Activated CD4-positive, alpha-beta T cell treated with anti-CD3 and anti-CD28 coated beads, Interleukin-2, amount 10 ng/mL, durations not matched to agents 7 days and 5 days (primary cell): Measurements from ENCODE around the gene AKAP12. TPM values are rescaled to one million over a fixed set of nuclear protein-coding genes. Genes with fewer than 3 reads are reported as not detected.

Source experiments
- CTCF ChIA-PET: fragments of 350-600 bp; sonication (Branson Sonifier 250); formaldehyde crosslinking; loops from one replicate; lab custom pipeline; 2021; ENCODE audit warnings: antibody characterized with exemption; lab: Charles Lee
- POLR2A ChIA-PET: fragments of 350-600 bp; sonication (Branson Sonifier 250); formaldehyde crosslinking; loops from one replicate; lab custom pipeline; 2021; ENCODE audit warnings: antibody characterized with exemption; lab: Charles Lee
- DNase-seq: peaks from one replicate; pipeline ENCODE4 v3.0.0-alpha.2; 2020
- H3K27ac Mint-ChIP-seq: one replicate; pipeline ENCODE4 v1.8.0; 2021; ENCODE audit warnings: mild to moderate bottlenecking, moderate library complexity, mixed read lengths
- H3K27me3 Mint-ChIP-seq: one replicate; pipeline ENCODE4 v1.8.0; 2021; ENCODE audit warnings: mixed read lengths
- H3K36me3 Mint-ChIP-seq: one replicate; pipeline ENCODE4 v1.8.0; 2021; ENCODE audit warnings: low read depth, mixed read lengths
- H3K4me1 Mint-ChIP-seq: one replicate; pipeline ENCODE4 v1.8.0; 2021; ENCODE audit warnings: mixed read lengths
- H3K4me3 Mint-ChIP-seq: one replicate; pipeline ENCODE4 v1.8.0; 2021; ENCODE audit warnings: mild to moderate bottlenecking, moderate library complexity, mixed read lengths
- H3K9me3 Mint-ChIP-seq: one replicate; pipeline ENCODE4 v1.8.0; 2021; ENCODE audit warnings: mixed read lengths
- total RNA-seq, 2 experiments: library from RNA; stranded (reverse); gene quantifications; one replicate each; pipeline ENCODE4 v1.2.3, GENCODE V29; 2021

The AKAP12 gene, protein sequence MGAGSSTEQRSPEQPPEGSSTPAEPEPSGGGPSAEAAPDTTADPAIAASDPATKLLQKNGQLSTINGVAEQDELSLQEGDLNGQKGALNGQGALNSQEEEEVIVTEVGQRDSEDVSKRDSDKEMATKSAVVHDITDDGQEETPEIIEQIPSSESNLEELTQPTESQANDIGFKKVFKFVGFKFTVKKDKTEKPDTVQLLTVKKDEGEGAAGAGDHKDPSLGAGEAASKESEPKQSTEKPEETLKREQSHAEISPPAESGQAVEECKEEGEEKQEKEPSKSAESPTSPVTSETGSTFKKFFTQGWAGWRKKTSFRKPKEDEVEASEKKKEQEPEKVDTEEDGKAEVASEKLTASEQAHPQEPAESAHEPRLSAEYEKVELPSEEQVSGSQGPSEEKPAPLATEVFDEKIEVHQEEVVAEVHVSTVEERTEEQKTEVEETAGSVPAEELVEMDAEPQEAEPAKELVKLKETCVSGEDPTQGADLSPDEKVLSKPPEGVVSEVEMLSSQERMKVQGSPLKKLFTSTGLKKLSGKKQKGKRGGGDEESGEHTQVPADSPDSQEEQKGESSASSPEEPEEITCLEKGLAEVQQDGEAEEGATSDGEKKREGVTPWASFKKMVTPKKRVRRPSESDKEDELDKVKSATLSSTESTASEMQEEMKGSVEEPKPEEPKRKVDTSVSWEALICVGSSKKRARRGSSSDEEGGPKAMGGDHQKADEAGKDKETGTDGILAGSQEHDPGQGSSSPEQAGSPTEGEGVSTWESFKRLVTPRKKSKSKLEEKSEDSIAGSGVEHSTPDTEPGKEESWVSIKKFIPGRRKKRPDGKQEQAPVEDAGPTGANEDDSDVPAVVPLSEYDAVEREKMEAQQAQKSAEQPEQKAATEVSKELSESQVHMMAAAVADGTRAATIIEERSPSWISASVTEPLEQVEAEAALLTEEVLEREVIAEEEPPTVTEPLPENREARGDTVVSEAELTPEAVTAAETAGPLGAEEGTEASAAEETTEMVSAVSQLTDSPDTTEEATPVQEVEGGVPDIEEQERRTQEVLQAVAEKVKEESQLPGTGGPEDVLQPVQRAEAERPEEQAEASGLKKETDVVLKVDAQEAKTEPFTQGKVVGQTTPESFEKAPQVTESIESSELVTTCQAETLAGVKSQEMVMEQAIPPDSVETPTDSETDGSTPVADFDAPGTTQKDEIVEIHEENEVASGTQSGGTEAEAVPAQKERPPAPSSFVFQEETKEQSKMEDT (N-terminal part only)
- under 1 TPM; 0.52 to 0.60 TPM for total RNA-seq

- H3K4me3 Mint-ChIP-seq = peak within 1 kb of the TSS; percentile 79
- peak within 1 kb of the TSS; percentile 71 for H3K27ac Mint-ChIP-seq
- H3K36me3 Mint-ChIP-seq = no peaks in the 10 kb centered on the region
- peaks cover 72% of the 10 kb centered on the region for H3K27me3 Mint-ChIP-seq
- ChIA-PET POLR2A (no interaction called here), CTCF (interaction anchor here (0.6 kb wide), 1 partner anchor 81 kb away, joined by 3 read pairs; no protein-coding TSS in a partner anchor)
- H3K9me3 Mint-ChIP-seq = no peaks in the 10 kb centered on the region
- peaks cover 14% of the 10 kb centered on the region for H3K4me1 Mint-ChIP-seq
- DNase-seq = no peak
Observed at GRCh38 chr6:151239603-151240035, at the start of gene AKAP12. TSS of gene AKAP12 (plus strand) at chr6:151239967. CDS start at chr6:151240563, 596 bp downstream.

GRCh38 chr6:151191527-151191926, 48.2 kb upstream of the AKAP12 start:
- Mint-ChIP-seq H3K36me3 (no peaks in the 10 kb centered on the region), H3K4me3 (no peak overlapping the region), H3K4me1 (no peaks in the 10 kb centered on the region), H3K9me3 (no peaks in the 10 kb centered on the region), H3K27me3 (peaks cover 5% of the 10 kb centered on the region), H3K27ac (no peak overlapping the region)
- DNase-seq = no peak
- CTCF ChIA-PET = no interaction called here
- POLR2A ChIA-PET = no interaction called here

- Mint-ChIP-seq H3K27me3 (peaks cover 5% of the 10 kb centered on the region), H3K36me3 (no peaks in the 10 kb centered on the region), H3K4me1 (no peaks in the 10 kb centered on the region), H3K4me3 (no peak overlapping the region), H3K9me3 (no peaks in the 10 kb centered on the region), H3K27ac (no peak overlapping the region)
- no peak for DNase-seq
- ChIA-PET POLR2A (no interaction called here), CTCF (interaction anchor here (0.8 kb wide), 1 partner anchor 17 kb away, joined by 3 read pairs; no protein-coding TSS in a partner anchor)
Observed at GRCh38 chr6:151196555-151196954, 43.2 kb upstream of the AKAP12 start.

DNA sequence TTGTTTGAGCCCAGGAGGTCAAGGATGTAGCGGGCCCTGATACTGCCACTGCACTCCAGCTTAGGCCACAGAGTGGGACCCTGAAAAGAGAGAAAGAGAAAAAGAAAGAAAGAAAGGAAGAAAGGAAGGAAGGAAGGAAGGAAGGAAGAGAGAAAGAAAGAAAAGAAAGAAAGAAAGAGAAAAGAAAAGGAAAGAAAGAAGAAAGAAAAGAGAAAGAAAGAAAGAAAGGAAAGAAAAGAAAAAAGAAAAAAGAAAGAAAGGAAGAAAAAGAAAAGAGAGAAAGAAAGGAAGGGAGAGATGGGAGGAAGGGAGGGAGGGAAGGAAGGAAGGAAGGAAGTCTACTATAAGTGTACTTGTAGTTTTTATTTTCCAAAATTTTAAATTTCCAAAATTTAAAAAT, 42.2 kb upstream of the AKAP12 start:
- Mint-ChIP-seq H3K4me3 (no peak overlapping the region), H3K27me3 (peaks cover 7% of the 10 kb centered on the region), H3K9me3 (no peaks in the 10 kb centered on the region), H3K27ac (no peak overlapping the region), H3K36me3 (no peaks in the 10 kb centered on the region), H3K4me1 (no peaks in the 10 kb centered on the region)
- ChIA-PET CTCF (no interaction called here), POLR2A (no interaction called here)
- DNase-seq = no peak

GRCh38 chr6:151199991-151200390, 39.8 kb upstream of the AKAP12 start:
- Mint-ChIP-seq H3K27me3 (peaks cover 14% of the 10 kb centered on the region), H3K4me1 (no peaks in the 10 kb centered on the region), H3K27ac (no peak overlapping the region), H3K9me3 (no peaks in the 10 kb centered on the region), H3K4me3 (no peak overlapping the region), H3K36me3 (no peaks in the 10 kb centered on the region)
- ChIA-PET POLR2A (no interaction called here), CTCF (interaction anchor here (0.6 to 1.1 kb wide), 2 partner anchors 10 to 512 kb away, joined by 3 read pairs; no protein-coding TSS in a partner anchor)
- DNase-seq = no peak

GRCh38 chr6:151205721-151206600, 33.8 kb upstream of the AKAP12 start:
- Mint-ChIP-seq H3K27ac (no peak overlapping the region), H3K27me3 (peaks cover 32% of the 10 kb centered on the region), H3K36me3 (no peaks in the 10 kb centered on the region), H3K9me3 (peaks cover 4% of the 10 kb centered on the region), H3K4me3 (no peak overlapping the region), H3K4me1 (no peaks in the 10 kb centered on the region)
- POLR2A ChIA-PET = no interaction called here
- no peak for DNase-seq
- CTCF ChIA-PET = no interaction called here

DNA sequence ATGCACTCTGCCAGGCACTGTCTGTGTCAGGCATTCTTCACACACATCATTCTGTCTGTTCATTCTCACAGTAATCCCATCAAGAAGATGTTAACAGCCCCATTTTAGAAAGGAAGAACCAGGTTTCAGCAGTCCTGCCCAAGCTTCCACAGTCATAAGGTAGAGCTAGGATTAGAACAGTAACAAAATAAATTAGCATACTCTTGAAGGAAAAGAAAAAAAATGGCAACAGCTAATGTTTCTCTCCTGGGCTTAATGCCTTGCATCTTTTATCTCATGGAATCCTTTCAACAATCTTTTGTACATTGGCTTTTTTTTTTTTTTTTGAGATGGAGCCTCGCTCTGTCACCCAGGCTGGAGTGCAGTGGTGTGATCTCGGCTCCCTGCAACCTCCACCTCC, 32.1 kb upstream of the AKAP12 start:
- Mint-ChIP-seq H3K36me3 (no peaks in the 10 kb centered on the region), H3K9me3 (peaks cover 8% of the 10 kb centered on the region), H3K4me3 (no peak overlapping the region), H3K27me3 (peaks cover 28% of the 10 kb centered on the region), H3K27ac (no peak overlapping the region), H3K4me1 (no peaks in the 10 kb centered on the region)
- ChIA-PET CTCF (interaction anchor here (0.7 to 0.9 kb wide), 2 partner anchors 9 to 10 kb away, joined by 3 to 5 read pairs; no protein-coding TSS in a partner anchor), POLR2A (no interaction called here)
- no peak for DNase-seq

GRCh38 chr6:151209071-151209831, 30.5 kb upstream of the AKAP12 start:
- no peaks in the 10 kb centered on the region for H3K4me1 Mint-ChIP-seq
- H3K36me3 Mint-ChIP-seq = no peaks in the 10 kb centered on the region
- CTCF ChIA-PET = no interaction called here
- H3K4me3 Mint-ChIP-seq = no peak overlapping the region
- peaks cover 8% of the 10 kb centered on the region for H3K9me3 Mint-ChIP-seq
- H3K27me3 Mint-ChIP-seq = peaks cover 19% of the 10 kb centered on the region
- H3K27ac Mint-ChIP-seq = no peak overlapping the region
- POLR2A ChIA-PET = no interaction called here
- DNase-seq = no peak

- POLR2A ChIA-PET = interaction anchor here (0.6 kb wide), 1 partner anchor 113 kb away, joined by 3 read pairs; no protein-coding TSS in a partner anchor
- H3K36me3 Mint-ChIP-seq = no peaks in the 10 kb centered on the region
- H3K4me3 Mint-ChIP-seq = no peak overlapping the region
- peaks cover 17% of the 10 kb centered on the region for H3K27me3 Mint-ChIP-seq
- peaks cover 8% of the 10 kb centered on the region for H3K9me3 Mint-ChIP-seq
- H3K27ac Mint-ChIP-seq = no peak overlapping the region
- no peaks in the 10 kb centered on the region for H3K4me1 Mint-ChIP-seq
- CTCF ChIA-PET = interaction anchor here (0.6 kb wide), 2 partner anchors 18 to 94 kb away, joined by 4 to 5 read pairs; no protein-coding TSS in a partner anchor
- no peak for DNase-seq
Observed at GRCh38 chr6:151211075-151211474, 28.7 kb upstream of the AKAP12 start.

- no peaks in the 10 kb centered on the region for H3K36me3 Mint-ChIP-seq
Observed at GRCh38 chr6:151213352-151213751, 26.4 kb upstream of the AKAP12 start.

DNA sequence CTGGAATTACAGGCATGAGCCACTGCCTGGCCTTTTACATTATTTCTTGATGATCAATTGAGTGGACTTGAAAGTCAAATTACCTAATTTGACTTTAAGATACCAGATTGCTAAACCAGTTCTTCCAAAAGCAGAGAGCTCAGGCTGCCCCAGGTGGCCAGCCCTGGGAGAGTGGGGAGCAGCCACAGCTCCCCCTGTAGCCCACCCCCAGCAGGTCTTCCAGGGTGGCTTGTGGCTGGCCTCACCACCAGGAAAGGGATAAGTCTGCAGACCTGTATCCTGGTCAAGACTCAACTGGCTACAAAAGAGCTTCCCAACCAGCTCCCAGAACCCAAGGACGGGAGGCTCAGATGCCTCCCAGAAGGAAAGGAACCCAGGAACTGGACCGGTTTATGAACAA, 23.8 kb upstream of the AKAP12 start:
- no peak overlapping the region for H3K27ac Mint-ChIP-seq
- no peak for DNase-seq
- H3K36me3 Mint-ChIP-seq = no peaks in the 10 kb centered on the region
- no peak overlapping the region for H3K4me3 Mint-ChIP-seq
- ChIA-PET POLR2A (no interaction called here), CTCF (no interaction called here)
- H3K27me3 Mint-ChIP-seq = no peaks in the 10 kb centered on the region
- peaks cover 5% of the 10 kb centered on the region for H3K9me3 Mint-ChIP-seq
- H3K4me1 Mint-ChIP-seq = no peaks in the 10 kb centered on the region

More at GRCh38 chr6:151213352-151213751, 26.4 kb upstream of the AKAP12 start:
- Mint-ChIP-seq H3K27me3 (peaks cover 14% of the 10 kb centered on the region), H3K9me3 (peaks cover 8% of the 10 kb centered on the region), H3K4me1 (no peaks in the 10 kb centered on the region), H3K27ac (no peak overlapping the region), H3K4me3 (no peak overlapping the region)
- no peak for DNase-seq
- POLR2A ChIA-PET = no interaction called here
- CTCF ChIA-PET = no interaction called here
